Stimulated activated CD8-positive, alpha-beta memory T cell treated with anti-CD3 and anti-CD28 coated beads, Interleukin-12 subunit alpha, Interleukin-12 subunit beta, amount 100 ng/mL, for 24 hours (primary cell): ENCODE measurements around the gene C3orf85.

Experiments used
- DNase-seq: peaks from one replicate; pipeline ENCODE4 v3.0.0-alpha.2; 2020; ENCODE audit errors: extremely low read depth

C3orf85 gene

GRCh38 chr3:109152320-109152719 lies 15.8 kb downstream of the C3orf85 start:
- no peak for DNase-seq

- no peak for DNase-seq
Observed at GRCh38 chr3:109154979-109155378, 18.5 kb downstream of the C3orf85 start.

GRCh38 chr3:109155828-109156227 lies 19.3 kb downstream of the C3orf85 start:
- DNase-seq = no peak

GRCh38 chr3:109161487-109162123 lies 25.1 kb downstream of the C3orf85 start:
- no peak for DNase-seq

GRCh38 chr3:109165905-109166304 lies 29.4 kb downstream of the C3orf85 start:
- DNase-seq = no peak

- DNase-seq = no peak
Observed at GRCh38 chr3:109171479-109171878, 35.0 kb downstream of the C3orf85 start.

- DNase-seq = no peak
Observed at GRCh38 chr3:109175411-109175810, 38.9 kb downstream of the C3orf85 start.

- no peak for DNase-seq
Observed at GRCh38 chr3:109176726-109177125, 40.2 kb downstream of the C3orf85 start.

GRCh38 chr3:109177908-109178307 lies 41.4 kb downstream of the C3orf85 start:
- DNase-seq = no peak

GRCh38 chr3:109178708-109179107 lies 42.2 kb downstream of the C3orf85 start:
- DNase-seq = no peak

GRCh38 chr3:109184726-109185125 lies 48.2 kb downstream of the C3orf85 start:
- no peak for DNase-seq

- DNase-seq = no peak
Observed at GRCh38 chr3:109187390-109187789, 50.9 kb downstream of the C3orf85 start.

GRCh38 chr3:109188741-109189140 lies 52.2 kb downstream of the C3orf85 start:
- DNase-seq = no peak

- DNase-seq = no peak
Observed at GRCh38 chr3:109191421-109191820, 54.9 kb downstream of the C3orf85 start.

- DNase-seq = no peak
Observed at GRCh38 chr3:109195815-109196214, 59.3 kb downstream of the C3orf85 start.
